ENCODE results near the gene MTOR. TPM values are rescaled to one million over a fixed set of nuclear protein-coding genes. Genes with fewer than 3 reads are reported as not detected.

MTOR gene
- polyA plus RNA-seq, 1 experiment = 27.7 TPM

GRCh38 chr1:11129649-11130390, 132.5 kb downstream of the MTOR start:
- TF ChIP-seq CTCF (IDR thresholded peaks at IDR 0.05; ENCODE audit: low read depth, low read length) = no peak
- no peaks in the 10 kb centered on the region for H3K27me3 ChIP-seq (ENCODE audit: control insufficient read depth, insufficient read depth, low read length)
- no peak for DNase-seq (ENCODE audit: low read depth, low spot score)
- CTCF ChIA-PET = interaction anchor here (1.1 kb wide), 1 partner anchor 111 kb away, joined by 3 read pairs; no protein-coding TSS in a partner anchor
- H3K9me3 ChIP-seq (ENCODE audit: control insufficient read depth, insufficient read depth, low read length) = no peaks in the 10 kb centered on the region
- H3K4me3 ChIP-seq (ENCODE audit: low read depth, low read length) = no peak overlapping the region
- H3K27ac ChIP-seq (ENCODE audit: low read depth, low read length) = no peak overlapping the region
- POLR2A ChIA-PET = interaction anchor here (0.5 kb wide), 1 partner anchor 889 kb away, joined by 4 read pairs; the partner anchor contains the start of gene MIIP

GRCh38 chr1:11126569-11126968, 135.8 kb downstream of the MTOR start:
- DNase-seq (ENCODE audit: low read depth, low spot score) = no peak
- Histone ChIP-seq H3K9me3 (ENCODE audit: control insufficient read depth, insufficient read depth, low read length) (no peaks in the 10 kb centered on the region), H3K4me3 (ENCODE audit: low read depth, low read length) (no peak overlapping the region), H3K27ac (ENCODE audit: low read depth, low read length) (no peak overlapping the region), H3K27me3 (ENCODE audit: control insufficient read depth, insufficient read depth, low read length) (no peaks in the 10 kb centered on the region)
- TF ChIP-seq CTCF (IDR thresholded peaks at IDR 0.05; ENCODE audit: low read depth, low read length) = no peak
- CTCF ChIA-PET = interaction anchor here (1.7 kb wide), 1 partner anchor 89 kb away, joined by 5 read pairs; no protein-coding TSS in a partner anchor
- POLR2A ChIA-PET = no interaction called here

GRCh38 chr1:11125931-11126330, 136.4 kb downstream of the MTOR start:
- ChIA-PET CTCF (interaction anchor here (1.7 kb wide), 1 partner anchor 88 kb away, joined by 5 read pairs; no protein-coding TSS in a partner anchor), POLR2A (interaction anchor here (0.6 kb wide), 1 partner anchor 26 kb away, joined by 3 read pairs; the partner anchor contains the start of gene EXOSC10)
- Histone ChIP-seq H3K27me3 (ENCODE audit: control insufficient read depth, insufficient read depth, low read length) (no peaks in the 10 kb centered on the region), H3K4me3 (ENCODE audit: low read depth, low read length) (no peak overlapping the region), H3K9me3 (ENCODE audit: control insufficient read depth, insufficient read depth, low read length) (no peaks in the 10 kb centered on the region), H3K27ac (ENCODE audit: low read depth, low read length) (no peak overlapping the region)
- TF ChIP-seq CTCF (IDR thresholded peaks at IDR 0.05; ENCODE audit: low read depth, low read length) = no peak
- DNase-seq (ENCODE audit: low read depth, low spot score) = no peak

- Histone ChIP-seq H3K27me3 (ENCODE audit: control insufficient read depth, insufficient read depth, low read length) (no peaks in the 10 kb centered on the region), H3K4me3 (ENCODE audit: low read depth, low read length) (no peak overlapping the region), H3K9me3 (ENCODE audit: control insufficient read depth, insufficient read depth, low read length) (no peaks in the 10 kb centered on the region), H3K27ac (ENCODE audit: low read depth, low read length) (no peak overlapping the region)
- ChIA-PET CTCF (no interaction called here), POLR2A (no interaction called here)
- TF ChIP-seq CTCF (IDR thresholded peaks at IDR 0.05; ENCODE audit: low read depth, low read length) = no peak
- no peak for DNase-seq (ENCODE audit: low read depth, low spot score)
These were observed 137.4 kb downstream of the MTOR start for GRCh38 chr1:11124965-11125364.

- no peak for TF ChIP-seq CTCF (IDR thresholded peaks at IDR 0.05; ENCODE audit: low read depth, low read length)
- no peak for DNase-seq (ENCODE audit: low read depth, low spot score)
- Histone ChIP-seq H3K27ac (ENCODE audit: low read depth, low read length) (no peak overlapping the region), H3K4me3 (ENCODE audit: low read depth, low read length) (no peak overlapping the region), H3K9me3 (ENCODE audit: control insufficient read depth, insufficient read depth, low read length) (no peaks in the 10 kb centered on the region), H3K27me3 (ENCODE audit: control insufficient read depth, insufficient read depth, low read length) (no peaks in the 10 kb centered on the region)
- CTCF ChIA-PET = interaction anchor here (1.2 kb wide), 1 partner anchor 125 kb away, joined by 3 read pairs; no protein-coding TSS in a partner anchor
- POLR2A ChIA-PET = no interaction called here
These were observed 146.0 kb downstream of the MTOR start for GRCh38 chr1:11116318-11116717.
